Rectal smooth muscle tissue (tissue), 1 donor: ENCODE results near the gene SLC39A13.
"Not testable (repeated sequence)": the region's sequence is repeated elsewhere in the genome, so short reads cannot be mapped to it uniquely, and the experiment has no call there.

Source experiments
- H3K27ac ChIP-seq: one replicate; pipeline ENCODE4 v1.7.0; 2013; ENCODE audit warnings: low read depth, low read length, inconsistent platforms
- H3K27me3 ChIP-seq: one replicate; pipeline ENCODE4 v1.7.0; 2013; ENCODE audit warnings: low read length; ENCODE audit not compliant: control insufficient read depth, insufficient read depth
- H3K36me3 ChIP-seq: one replicate; pipeline ENCODE4 v1.7.0; 2013; ENCODE audit warnings: low read length; ENCODE audit not compliant: control insufficient read depth, insufficient read depth
- H3K4me1 ChIP-seq: one replicate; pipeline ENCODE4 v1.7.0; 2013; ENCODE audit warnings: low read length; ENCODE audit not compliant: control insufficient read depth, insufficient read depth
- H3K4me3 ChIP-seq: one replicate; pipeline ENCODE4 v1.7.0; 2013; ENCODE audit warnings: low read length
- H3K9ac ChIP-seq: one replicate; pipeline ENCODE4 v1.7.0; 2013; ENCODE audit warnings: low read length

SLC39A13 gene

DNA sequence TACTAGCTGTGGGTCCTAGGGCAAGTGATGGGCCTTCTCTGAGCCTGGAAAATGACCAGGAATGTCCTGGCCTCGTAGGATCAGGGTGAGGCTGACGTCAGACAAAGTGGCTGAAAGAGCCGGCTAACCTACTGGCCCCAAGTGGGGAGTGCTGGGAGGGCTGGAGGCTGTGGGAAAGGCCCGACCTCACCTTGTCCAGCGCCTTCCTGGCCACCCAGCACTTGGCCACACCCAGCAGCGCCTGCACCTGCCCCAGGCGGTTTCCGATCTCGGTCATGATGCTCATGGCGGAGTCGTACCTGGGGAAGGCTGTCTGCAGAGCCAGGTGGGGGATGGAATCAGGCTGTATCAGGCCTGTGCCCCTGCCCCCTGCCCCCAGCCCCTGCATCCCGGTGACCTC lies 33.0 kb downstream of the SLC39A13 start:
- no peak overlapping the region for H3K9ac ChIP-seq
- no peaks in the 10 kb centered on the region for H3K36me3 ChIP-seq
- no peak overlapping the region for H3K27ac ChIP-seq
- H3K4me1 ChIP-seq: no peaks in the 10 kb centered on the region
- H3K27me3 ChIP-seq: no peaks in the 10 kb centered on the region
- H3K4me3 ChIP-seq: no peak overlapping the region

DNA sequence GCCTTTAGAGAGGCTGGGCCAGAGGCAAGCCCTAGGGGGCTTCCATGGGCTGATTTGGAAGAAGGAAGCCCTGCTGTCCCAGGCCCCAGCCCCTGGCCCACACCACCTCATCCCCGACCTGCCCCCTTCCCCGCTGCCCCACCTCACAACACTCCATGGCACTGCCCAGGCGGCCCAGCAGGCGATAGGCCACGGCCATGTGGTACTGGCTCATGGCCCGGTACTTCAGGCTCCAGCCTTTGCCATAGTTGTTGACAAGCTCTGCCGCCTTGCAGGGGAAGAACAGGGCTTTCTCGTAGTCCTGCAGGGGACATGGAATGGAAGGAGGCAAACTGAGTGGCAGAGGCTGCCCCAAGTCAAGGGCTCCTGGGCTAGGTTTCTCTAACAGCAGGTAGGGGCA lies 34.1 kb downstream of the SLC39A13 start:
- H3K4me1 ChIP-seq: no peaks in the 10 kb centered on the region
- H3K36me3 ChIP-seq: no peaks in the 10 kb centered on the region
- no peaks in the 10 kb centered on the region for H3K27me3 ChIP-seq
- H3K9ac ChIP-seq: no peak overlapping the region
- H3K4me3 ChIP-seq: no peak overlapping the region
- H3K27ac ChIP-seq: no peak overlapping the region

DNA sequence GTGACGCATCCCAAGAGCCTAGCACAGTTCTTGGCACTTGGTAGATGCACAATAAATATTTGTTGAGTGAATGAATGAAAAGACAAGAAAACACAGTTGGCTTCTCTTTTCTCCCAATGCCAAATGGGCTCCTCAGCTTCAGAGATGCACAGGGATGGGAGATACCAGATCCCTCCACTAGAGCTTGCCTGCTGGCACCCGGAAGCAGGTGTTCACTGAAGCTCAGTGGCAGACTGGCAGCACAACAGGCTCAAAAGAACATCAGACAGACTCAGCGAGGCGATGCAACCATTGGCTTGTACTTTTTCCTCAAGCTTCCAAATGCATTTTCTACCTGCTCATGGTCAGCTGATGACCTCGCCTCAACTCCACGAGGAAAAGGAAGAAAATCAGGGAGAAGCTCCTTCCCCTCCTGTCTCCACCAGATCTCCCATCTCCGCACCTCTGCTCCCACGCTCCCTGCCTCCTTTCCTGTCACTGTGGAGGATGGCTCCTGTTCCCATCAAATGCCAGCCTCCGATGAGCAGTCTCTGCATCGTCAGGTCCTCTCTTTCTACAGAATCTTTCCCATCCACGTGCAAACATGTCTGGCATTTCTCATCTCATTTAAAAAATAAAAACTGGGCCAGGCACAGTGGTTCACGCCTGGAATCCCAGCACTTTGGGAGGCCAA lies 34.8 kb downstream of the SLC39A13 start:
- H3K36me3 ChIP-seq: no peaks in the 10 kb centered on the region
- no peaks in the 10 kb centered on the region for H3K27me3 ChIP-seq
- no peaks in the 10 kb centered on the region for H3K4me1 ChIP-seq
- no peak overlapping the region for H3K4me3 ChIP-seq
- H3K27ac ChIP-seq: no peak overlapping the region
- H3K9ac ChIP-seq: no peak overlapping the region

DNA sequence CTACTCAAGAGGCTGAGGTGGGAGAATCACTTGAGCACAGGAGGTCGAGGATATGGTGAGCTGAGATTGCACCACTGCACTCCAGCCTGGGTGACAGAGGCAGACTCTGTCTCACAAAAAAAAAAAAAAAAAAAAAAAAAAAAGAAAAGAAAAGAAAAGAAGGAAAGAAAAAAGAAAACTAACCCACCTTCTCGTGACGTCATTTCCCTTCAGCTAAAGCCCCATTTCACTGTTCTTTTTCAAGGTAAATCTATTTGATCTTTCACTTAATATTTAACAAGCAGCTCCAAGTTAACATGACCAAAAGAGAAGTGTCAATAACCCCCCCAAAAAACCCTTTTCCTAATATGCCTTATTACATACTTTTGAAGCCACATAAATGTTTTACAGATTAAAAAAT lies 35.4 kb downstream of the SLC39A13 start:
- Histone ChIP-seq H3K27ac (no peak overlapping the region), H3K4me3 (no peak overlapping the region), H3K9ac (no peak overlapping the region), H3K27me3 (no peaks in the 10 kb centered on the region), H3K36me3 (no peaks in the 10 kb centered on the region), H3K4me1 (no peaks in the 10 kb centered on the region)

DNA sequence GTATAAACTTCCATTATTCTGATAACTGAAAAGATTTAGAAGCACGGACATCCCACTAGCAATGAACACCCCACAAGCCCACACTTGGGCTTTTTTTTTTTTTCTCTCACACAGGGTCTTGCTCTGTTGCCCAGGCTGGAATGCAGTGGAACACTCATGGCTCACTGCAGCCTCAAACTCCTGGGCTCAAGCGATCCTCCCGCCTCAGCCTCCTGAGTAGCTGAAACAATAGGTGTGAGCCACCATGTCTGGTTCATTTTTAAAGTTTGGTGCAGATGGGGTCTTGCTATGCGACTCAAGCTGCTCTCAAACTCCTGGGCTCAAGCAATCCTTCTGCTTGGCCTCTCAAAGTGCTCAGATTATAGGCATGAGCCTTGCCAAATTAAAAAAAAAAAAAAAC lies 37.5 kb downstream of the SLC39A13 start:
- no peaks in the 10 kb centered on the region for H3K27me3 ChIP-seq
- no peak overlapping the region for H3K27ac ChIP-seq
- no peaks in the 10 kb centered on the region for H3K36me3 ChIP-seq
- no peak overlapping the region for H3K9ac ChIP-seq
- H3K4me3 ChIP-seq: no peak overlapping the region
- no peaks in the 10 kb centered on the region for H3K4me1 ChIP-seq

DNA sequence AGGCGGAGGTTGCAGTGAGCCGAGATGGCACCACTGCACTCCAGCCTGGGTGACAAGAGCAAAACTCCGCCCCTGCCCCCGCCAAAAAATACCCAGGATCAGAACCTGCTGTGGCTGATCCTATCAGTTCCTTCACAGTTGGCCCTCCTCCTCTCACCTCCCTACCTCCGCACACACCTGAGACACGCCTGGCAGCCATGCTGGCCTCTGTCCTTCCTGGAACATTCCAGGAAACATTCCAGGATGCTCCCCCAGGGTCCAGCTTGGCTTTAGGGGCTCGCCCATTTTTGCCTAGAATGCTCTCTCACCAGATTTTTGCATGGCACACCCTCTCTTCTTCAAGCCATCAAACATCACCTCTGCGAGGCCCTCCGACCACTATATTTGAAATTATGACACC lies 38.4 kb downstream of the SLC39A13 start:
- H3K27me3 ChIP-seq: no peaks in the 10 kb centered on the region
- no peak overlapping the region for H3K9ac ChIP-seq
- H3K36me3 ChIP-seq: no peaks in the 10 kb centered on the region
- no peak overlapping the region for H3K4me3 ChIP-seq
- no peak overlapping the region for H3K27ac ChIP-seq
- no peaks in the 10 kb centered on the region for H3K4me1 ChIP-seq

DNA sequence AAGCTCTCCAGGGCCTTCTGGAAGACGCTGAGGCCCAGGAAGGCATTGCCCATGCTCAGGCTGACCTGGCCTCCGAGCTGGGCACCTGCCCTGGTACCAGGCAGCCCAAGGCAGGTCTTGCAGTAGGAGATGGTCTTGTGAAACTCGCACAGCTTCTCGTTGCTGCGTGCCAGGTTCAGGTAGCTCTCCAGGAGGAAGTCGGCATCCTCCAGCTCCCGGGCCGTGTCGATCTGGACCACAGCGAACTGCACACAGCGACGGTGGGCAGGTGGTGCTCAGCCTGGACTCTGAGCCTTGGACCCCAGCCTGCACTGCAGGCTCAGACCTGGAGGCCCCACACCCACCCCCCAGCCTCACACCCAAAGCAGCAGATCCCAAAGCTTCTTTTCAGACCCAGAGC lies 39.5 kb downstream of the SLC39A13 start:
- H3K36me3 ChIP-seq: no peaks in the 10 kb centered on the region
- no peak overlapping the region for H3K9ac ChIP-seq
- no peaks in the 10 kb centered on the region for H3K27me3 ChIP-seq
- no peaks in the 10 kb centered on the region for H3K4me1 ChIP-seq
- H3K4me3 ChIP-seq: no peak overlapping the region
- H3K27ac ChIP-seq: no peak overlapping the region

DNA sequence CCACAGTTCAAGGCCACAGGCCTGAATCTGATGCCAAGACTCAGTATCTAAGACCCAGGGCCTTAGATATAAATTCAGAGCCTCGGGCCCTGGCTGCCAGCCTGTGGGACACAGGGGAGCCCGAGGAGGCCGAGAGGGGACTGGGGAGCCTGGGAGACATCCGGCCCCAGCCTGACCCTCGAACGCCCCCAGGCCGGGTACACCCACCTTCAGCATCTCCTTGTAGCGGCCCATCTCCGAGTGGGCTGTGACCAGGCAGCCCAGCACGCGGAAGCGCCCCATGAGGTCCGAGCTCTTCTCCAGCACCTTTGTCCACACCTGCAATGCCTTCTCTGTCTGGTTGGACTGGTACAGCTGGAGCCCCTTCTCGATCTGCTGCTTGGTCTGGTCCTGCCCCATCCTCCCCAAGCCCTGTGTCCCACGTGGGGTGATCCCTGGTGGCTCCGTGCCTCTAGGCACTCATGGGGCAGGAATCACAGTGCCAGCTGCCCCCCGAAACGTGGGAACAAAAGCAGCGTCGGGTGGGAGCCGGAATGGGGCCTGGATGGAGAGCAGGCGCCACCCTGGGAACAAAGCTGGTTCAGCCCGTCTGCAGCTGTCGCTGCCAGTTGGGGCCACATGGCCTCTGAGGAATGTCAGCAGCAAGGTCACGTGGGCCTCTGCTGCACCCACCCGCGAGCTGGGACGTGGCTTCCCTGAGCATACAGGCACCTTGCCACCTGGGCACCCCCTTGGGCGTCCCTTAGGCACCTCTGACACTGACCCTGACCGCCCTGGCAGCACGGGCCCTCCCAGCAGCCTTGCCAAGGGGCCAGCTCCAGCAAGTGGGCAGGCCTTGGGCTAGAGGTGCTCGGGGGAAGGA lies 40.4 kb downstream of the SLC39A13 start, which contains the start of gene RAPSN:
Gene RAPSN, minus strand, starts transcription at position 571 of the 862 bp plus-strand sequence. Its CDS starts 172 bp downstream, at position 399.
- Histone ChIP-seq H3K4me1 (no peaks in the 10 kb centered on the region), H3K4me3 (no peak within 1 kb of the TSS), H3K27me3 (no peaks in the 10 kb centered on the region), H3K36me3 (no peaks in the 10 kb centered on the region), H3K9ac (no peak within 1 kb of the TSS), H3K27ac (no peak within 1 kb of the TSS)

DNA sequence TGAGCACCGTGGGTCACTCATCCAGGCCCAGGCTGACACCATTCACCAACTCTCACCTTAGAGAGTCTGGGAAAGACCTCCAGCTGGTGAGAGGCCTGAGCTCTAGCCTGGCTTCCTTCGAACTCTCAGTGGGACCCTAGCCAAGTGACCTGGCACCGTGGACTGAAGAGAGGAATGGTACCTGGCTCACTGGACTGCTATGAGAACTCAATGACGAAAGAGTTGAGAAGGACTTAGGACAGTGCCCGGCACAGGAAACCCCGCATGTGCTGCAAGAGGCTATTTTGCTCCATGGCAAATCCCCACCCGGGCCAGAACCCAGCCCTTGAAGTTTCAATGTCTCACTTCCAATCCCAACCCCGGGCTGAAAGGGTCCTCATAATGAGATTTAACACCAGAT lies 41.2 kb downstream of the SLC39A13 start:
- Histone ChIP-seq H3K9ac (no peak overlapping the region), H3K27ac (no peak overlapping the region), H3K4me1 (no peaks in the 10 kb centered on the region), H3K27me3 (no peaks in the 10 kb centered on the region), H3K4me3 (no peak overlapping the region), H3K36me3 (no peaks in the 10 kb centered on the region)

DNA sequence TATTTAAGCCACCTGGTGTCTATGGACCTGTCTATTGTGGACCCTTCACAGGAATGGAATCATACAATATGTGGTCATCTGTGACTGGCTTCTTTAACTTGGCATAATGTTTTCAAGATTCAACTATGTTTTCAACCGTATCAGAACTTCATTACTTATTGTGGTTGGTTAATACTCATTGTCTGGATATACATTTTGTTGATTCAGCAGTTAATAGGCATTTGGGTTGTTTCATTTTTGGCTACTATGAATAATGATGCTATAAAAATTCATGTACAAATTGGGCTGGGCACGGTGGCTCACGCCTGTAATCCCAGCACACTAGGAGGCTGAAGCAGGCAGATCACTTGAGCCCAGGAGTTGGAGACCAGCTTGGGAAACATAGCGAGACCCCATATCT lies 43.0 kb downstream of the SLC39A13 start:
- no peak overlapping the region for H3K4me3 ChIP-seq
- no peaks in the 10 kb centered on the region for H3K27me3 ChIP-seq
- H3K27ac ChIP-seq: no peak overlapping the region
- H3K4me1 ChIP-seq: no peaks in the 10 kb centered on the region
- no peaks in the 10 kb centered on the region for H3K36me3 ChIP-seq
- no peak overlapping the region for H3K9ac ChIP-seq

DNA sequence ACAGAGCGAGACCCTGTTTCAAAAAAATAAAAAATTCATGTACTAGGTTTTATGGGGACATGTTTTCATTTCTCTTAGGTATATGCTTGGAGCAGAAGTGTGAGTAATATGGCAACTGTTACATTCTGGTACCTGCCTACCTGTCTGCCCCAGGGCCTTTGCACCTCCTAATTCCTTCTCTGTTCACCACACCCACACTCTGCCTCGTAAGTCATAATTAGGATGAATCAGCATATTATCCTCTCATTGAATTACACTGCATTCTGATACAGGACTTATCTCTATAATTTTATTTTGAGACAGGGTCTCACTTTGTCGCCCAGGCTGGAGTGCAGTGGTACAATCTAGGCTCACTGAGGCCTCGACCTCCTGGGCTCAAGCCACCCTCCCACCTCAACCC lies 43.6 kb downstream of the SLC39A13 start:
- Histone ChIP-seq H3K27me3 (no peaks in the 10 kb centered on the region), H3K9ac (no peak overlapping the region), H3K4me1 (no peaks in the 10 kb centered on the region)

DNA sequence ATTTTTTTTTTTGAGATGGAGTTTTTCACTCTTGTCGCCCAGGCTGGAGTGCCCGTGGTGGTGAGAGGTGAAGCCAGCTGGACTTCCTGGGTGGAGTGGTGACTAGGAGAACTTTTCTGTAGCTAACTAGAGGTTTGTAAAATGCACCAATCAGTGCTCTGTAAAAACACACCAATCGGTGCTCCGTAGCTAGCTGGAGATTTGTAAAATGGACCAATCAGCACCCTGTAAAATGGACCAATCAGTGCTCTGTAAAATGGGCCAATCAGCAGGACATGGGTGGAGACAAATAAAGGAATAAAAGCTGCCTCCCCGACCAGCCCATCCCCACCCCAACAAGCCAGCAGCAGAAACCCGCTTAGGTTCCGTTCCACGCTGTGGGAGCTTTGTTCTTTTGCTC lies 45.0 kb downstream of the SLC39A13 start:
- no peak overlapping the region for H3K4me3 ChIP-seq
- H3K9ac ChIP-seq: no peak overlapping the region
- H3K36me3 ChIP-seq: no peaks in the 10 kb centered on the region
- H3K4me1 ChIP-seq: no peaks in the 10 kb centered on the region
- H3K27me3 ChIP-seq: no peaks in the 10 kb centered on the region
- H3K27ac ChIP-seq: no peak overlapping the region

More for the DNA sequence above, 43.6 kb downstream of the SLC39A13 start:
- no peak overlapping the region for H3K4me3 ChIP-seq
- H3K36me3 ChIP-seq: no peaks in the 10 kb centered on the region
- no peak overlapping the region for H3K27ac ChIP-seq

DNA sequence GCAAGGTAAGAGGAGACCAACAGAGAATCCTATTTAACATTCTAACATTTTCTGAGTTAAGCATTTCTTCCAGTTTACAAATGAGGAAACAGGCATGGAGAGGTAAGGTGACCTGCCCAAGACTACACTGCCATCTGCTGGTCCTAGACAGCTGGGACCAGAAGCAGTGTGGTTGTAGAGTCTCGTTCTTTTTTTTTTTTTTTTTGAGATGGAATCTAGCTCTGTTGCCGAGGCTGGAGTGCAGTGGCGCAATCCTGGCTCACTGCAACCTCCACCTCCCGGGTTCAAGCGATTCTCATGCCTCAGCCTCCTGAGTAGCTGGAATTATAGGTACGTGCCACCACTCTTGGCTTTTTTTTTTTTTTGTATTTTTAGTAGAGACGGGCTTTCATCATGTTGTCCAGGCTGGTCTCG lies 45.9 kb downstream of the SLC39A13 start:
- H3K4me3 ChIP-seq, H3K4me1 ChIP-seq, H3K27ac ChIP-seq, H3K27me3 ChIP-seq, H3K36me3 ChIP-seq, H3K9ac ChIP-seq: not testable (repeated sequence)
